Adrenal gland (tissue), 5 donors: Measurements from ENCODE around the gene ATG4B.

Experiments
- CTCF ChIP-seq, 6 experiments: fragments of 450-650 bp in 4 of 6; fragments of 200-600 bp in 2 of 6; sonication (generic) in 1 of 6; IDR thresholded peaks; 1 replicate in 5 of 6; 2 replicates in 1 of 6; pipeline versions ENCODE4 v1.5.1 to v1.8.0; 2016 to 2021; ENCODE audit warnings: antibody characterized with exemption in 6 of 6, mild to moderate bottlenecking in 2 of 6, moderate library complexity in 1 of 6
- POLR2A ChIP-seq, 2 donors: fragments of 450-650 bp; IDR thresholded peaks; one replicate each; pipeline ENCODE4 v1.6.1; 2017; ENCODE audit warnings: antibody characterized with exemption in 2 of 2, mild to moderate bottlenecking in 2 of 2, moderate library complexity in 1 of 2
- donor health status: DM: no; HTN: no; CAD: no.

GRCh38 chr2:241618296-241618805 is 19.1 kb upstream of the ATG4B start:
- no peak for TF ChIP-seq CTCF (IDR thresholded peaks at IDR 0.05)
- TF ChIP-seq POLR2A (IDR thresholded peaks at IDR 0.05) = no peak
